Activated naive CD4-positive, alpha-beta T cell treated with anti-CD3 and anti-CD28 coated beads, Interleukin-2, amount 10 ng/mL, durations not matched to agents 7 days and 5 days (primary cell): ENCODE measurements around the gene BPIFB1.

Source experiments
- CTCF ChIA-PET: fragments of 350-600 bp; sonication (Branson Sonifier 250); formaldehyde crosslinking; loops from one replicate; lab custom pipeline; 2021; ENCODE audit warnings: antibody characterized with exemption; lab: Charles Lee
- DNase-seq: peaks from one replicate; pipeline ENCODE4 v3.0.0-alpha.2; 2020
- H3K27ac Mint-ChIP-seq: one replicate; pipeline ENCODE4 v1.8.0; 2021; ENCODE audit warnings: mild to moderate bottlenecking, moderate library complexity, mixed read lengths
- H3K27me3 Mint-ChIP-seq: one replicate; pipeline ENCODE4 v1.8.0; 2021; ENCODE audit warnings: mild to moderate bottlenecking, mixed read lengths
- H3K36me3 Mint-ChIP-seq: one replicate; pipeline ENCODE4 v1.8.0; 2021; ENCODE audit warnings: mixed read lengths
- H3K4me1 Mint-ChIP-seq: one replicate; pipeline ENCODE4 v1.8.0; 2021; ENCODE audit warnings: mixed read lengths
- H3K4me3 Mint-ChIP-seq: one replicate; pipeline ENCODE4 v1.8.0; 2021; ENCODE audit warnings: mild to moderate bottlenecking, moderate library complexity, mixed read lengths
- H3K9me3 Mint-ChIP-seq: one replicate; pipeline ENCODE4 v1.8.0; 2021; ENCODE audit warnings: mixed read lengths

Gene BPIFB1, protein sequence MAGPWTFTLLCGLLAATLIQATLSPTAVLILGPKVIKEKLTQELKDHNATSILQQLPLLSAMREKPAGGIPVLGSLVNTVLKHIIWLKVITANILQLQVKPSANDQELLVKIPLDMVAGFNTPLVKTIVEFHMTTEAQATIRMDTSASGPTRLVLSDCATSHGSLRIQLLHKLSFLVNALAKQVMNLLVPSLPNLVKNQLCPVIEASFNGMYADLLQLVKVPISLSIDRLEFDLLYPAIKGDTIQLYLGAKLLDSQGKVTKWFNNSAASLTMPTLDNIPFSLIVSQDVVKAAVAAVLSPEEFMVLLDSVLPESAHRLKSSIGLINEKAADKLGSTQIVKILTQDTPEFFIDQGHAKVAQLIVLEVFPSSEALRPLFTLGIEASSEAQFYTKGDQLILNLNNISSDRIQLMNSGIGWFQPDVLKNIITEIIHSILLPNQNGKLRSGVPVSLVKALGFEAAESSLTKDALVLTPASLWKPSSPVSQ

GRCh38 chr20:33282991-33283555 lies at the start of gene BPIFB1:
BPIFB1 (plus strand) TSS chr20:33283214; CDS start chr20:33286074, 2,860 bp downstream.
- no peaks in the 10 kb centered on the region for H3K9me3 Mint-ChIP-seq
- H3K27ac Mint-ChIP-seq, result no peak within 1 kb of the TSS
- CTCF ChIA-PET, result interaction anchor here (0.9 kb wide), 1 partner anchor 9 kb away, joined by 5 read pairs; no protein-coding TSS in a partner anchor
- no peak within 1 kb of the TSS for H3K4me3 Mint-ChIP-seq
- no peak for DNase-seq
- no peaks in the 10 kb centered on the region for H3K36me3 Mint-ChIP-seq
- no peaks in the 10 kb centered on the region for H3K4me1 Mint-ChIP-seq
- H3K27me3 Mint-ChIP-seq, result peaks cover 41% of the 10 kb centered on the region

DNA sequence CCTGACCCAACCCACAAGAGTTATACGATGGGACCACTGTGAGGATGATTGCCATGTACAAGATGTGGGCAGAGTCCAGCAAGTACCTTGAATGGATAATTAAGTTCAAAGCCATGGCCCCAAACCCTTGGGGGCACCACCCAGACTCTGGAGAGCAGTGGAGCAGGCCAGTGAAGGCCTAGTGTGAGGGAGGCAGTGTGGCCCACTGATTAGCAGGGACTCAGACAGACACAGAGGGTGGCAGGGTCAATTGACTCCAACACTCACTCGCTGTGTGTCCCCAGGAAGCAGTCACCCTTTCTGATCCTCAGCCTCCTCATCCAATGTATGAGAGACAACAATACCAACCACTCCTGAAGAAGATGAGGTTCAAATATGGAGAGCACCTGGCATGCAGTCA lies 49.0 kb upstream of the BPIFB1 start:
- Mint-ChIP-seq H3K36me3 (no peaks in the 10 kb centered on the region), H3K9me3 (no peaks in the 10 kb centered on the region), H3K4me3 (no peak overlapping the region), H3K27me3 (peaks cover 54% of the 10 kb centered on the region), H3K4me1 (peaks cover 33% of the 10 kb centered on the region), H3K27ac (no peak overlapping the region)
- CTCF ChIA-PET, result no interaction called here
- no peak for DNase-seq

DNA sequence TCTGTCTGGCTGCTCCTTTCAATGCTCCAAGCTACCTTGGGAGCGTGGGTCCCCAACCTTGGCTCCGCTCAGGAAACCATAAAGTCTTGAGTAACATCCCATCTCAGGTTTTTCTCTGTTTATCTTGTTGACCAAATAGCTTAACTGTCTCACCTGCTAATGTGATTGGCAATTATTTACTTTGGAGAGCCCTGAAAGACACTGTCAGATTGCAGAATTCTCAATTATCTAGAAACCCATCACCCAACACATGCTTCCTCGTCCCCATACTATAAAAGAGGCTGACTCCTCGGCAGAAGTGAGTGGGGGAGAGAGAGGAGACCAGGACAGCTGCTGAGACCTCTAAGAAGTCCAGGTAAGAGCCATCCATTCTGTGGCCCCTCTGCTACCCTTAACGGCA lies 47.3 kb upstream of the BPIFB1 start, which contains the start of gene BPIFA1:
BPIFA1 (plus strand) TSS at position 301 of the 400 bp plus-strand sequence. CDS start 1,716 bp downstream, outside the sequence.
- Mint-ChIP-seq H3K27me3 (peaks cover 50% of the 10 kb centered on the region), H3K36me3 (no peaks in the 10 kb centered on the region), H3K9me3 (no peaks in the 10 kb centered on the region), H3K4me1 (peaks cover 22% of the 10 kb centered on the region), H3K27ac (no peak within 1 kb of the TSS), H3K4me3 (no peak within 1 kb of the TSS)
- CTCF ChIA-PET, result no interaction called here
- no peak for DNase-seq

DNA sequence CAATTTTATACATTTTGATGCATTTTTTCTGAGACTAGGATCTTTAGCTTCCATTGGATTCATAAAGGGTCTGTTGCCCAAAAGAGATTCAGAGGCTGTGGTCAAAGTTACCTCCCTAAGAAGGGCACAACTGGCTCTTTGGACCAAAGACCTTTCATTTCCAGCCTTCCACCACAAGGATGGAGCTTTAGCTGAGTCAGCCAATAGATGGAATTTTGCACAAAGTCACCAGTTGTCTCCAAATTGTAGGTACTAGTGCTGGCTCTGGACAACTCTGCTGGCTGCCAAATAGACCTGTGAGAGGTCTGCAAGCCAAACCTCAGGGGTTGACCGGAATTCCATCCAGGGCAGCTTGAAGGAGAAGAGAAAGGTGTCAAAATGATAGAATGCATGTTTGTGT lies 46.7 kb upstream of the BPIFB1 start:
- DNase-seq, result no peak
- Mint-ChIP-seq H3K36me3 (no peaks in the 10 kb centered on the region), H3K27me3 (peaks cover 45% of the 10 kb centered on the region), H3K4me3 (no peak overlapping the region), H3K4me1 (peaks cover 17% of the 10 kb centered on the region), H3K9me3 (no peaks in the 10 kb centered on the region), H3K27ac (no peak overlapping the region)
- CTCF ChIA-PET, result no interaction called here

DNA sequence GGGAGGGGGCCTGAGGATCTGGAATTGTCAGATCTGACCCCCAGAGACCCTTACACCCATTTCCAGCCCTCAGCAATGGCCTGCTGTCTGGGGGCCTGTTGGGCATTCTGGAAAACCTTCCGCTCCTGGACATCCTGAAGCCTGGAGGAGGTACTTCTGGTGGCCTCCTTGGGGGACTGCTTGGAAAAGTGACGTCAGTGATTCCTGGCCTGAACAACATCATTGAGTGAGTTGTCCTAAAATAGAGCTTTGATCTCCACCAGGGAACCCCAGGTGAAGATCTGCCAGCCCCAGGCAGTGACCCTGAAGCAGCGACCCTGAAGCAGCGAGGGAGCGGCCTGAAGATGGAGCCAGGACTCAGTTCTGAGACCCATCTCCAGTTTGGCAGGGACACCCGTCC lies 45.0 kb upstream of the BPIFB1 start:
- DNase-seq, result no peak
- Mint-ChIP-seq H3K27ac (no peak overlapping the region), H3K9me3 (no peaks in the 10 kb centered on the region), H3K4me3 (no peak overlapping the region), H3K36me3 (no peaks in the 10 kb centered on the region), H3K27me3 (peaks cover 40% of the 10 kb centered on the region), H3K4me1 (peaks cover 2% of the 10 kb centered on the region)
- CTCF ChIA-PET, result no interaction called here

DNA sequence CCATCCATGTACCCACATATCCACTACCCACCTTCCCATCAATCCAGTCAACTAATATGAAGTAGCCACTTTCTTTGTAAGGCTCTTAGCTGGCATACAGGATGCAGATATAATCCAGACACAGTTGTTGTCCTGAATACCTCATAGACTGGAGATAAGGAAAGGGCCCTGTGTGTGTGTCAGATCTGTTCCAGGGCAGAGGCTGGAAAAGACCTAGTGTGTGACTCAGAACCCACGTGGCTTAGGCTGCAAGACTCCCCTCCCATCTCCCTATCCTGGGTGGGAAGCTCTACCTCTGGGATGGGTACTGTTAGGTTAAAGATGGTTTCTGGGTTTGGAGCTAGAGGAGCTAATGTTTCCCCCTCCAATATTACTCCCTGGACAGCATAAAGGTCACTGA lies 43.6 kb upstream of the BPIFB1 start:
- Mint-ChIP-seq H3K27ac (no peak overlapping the region), H3K9me3 (no peaks in the 10 kb centered on the region), H3K27me3 (peaks cover 31% of the 10 kb centered on the region), H3K4me1 (no peaks in the 10 kb centered on the region), H3K4me3 (no peak overlapping the region), H3K36me3 (no peaks in the 10 kb centered on the region)
- no peak for DNase-seq
- CTCF ChIA-PET, result no interaction called here

- H3K27ac Mint-ChIP-seq, result no peak overlapping the region
- CTCF ChIA-PET, result interaction anchor here (0.7 kb wide), 1 partner anchor 34 kb away, joined by 3 read pairs; no protein-coding TSS in a partner anchor
- H3K4me3 Mint-ChIP-seq, result no peak overlapping the region
- no peak for DNase-seq
- H3K36me3 Mint-ChIP-seq, result no peaks in the 10 kb centered on the region
- peaks cover 29% of the 10 kb centered on the region for H3K27me3 Mint-ChIP-seq
- H3K4me1 Mint-ChIP-seq, result no peaks in the 10 kb centered on the region
- no peaks in the 10 kb centered on the region for H3K9me3 Mint-ChIP-seq
Measured at GRCh38 chr20:33239979-33240736, 42.9 kb upstream of the BPIFB1 start.

- Mint-ChIP-seq H3K4me3 (no peak overlapping the region), H3K27me3 (peaks cover 25% of the 10 kb centered on the region), H3K4me1 (no peaks in the 10 kb centered on the region), H3K27ac (no peak overlapping the region), H3K9me3 (no peaks in the 10 kb centered on the region), H3K36me3 (no peaks in the 10 kb centered on the region)
- CTCF ChIA-PET, result no interaction called here
- DNase-seq, result no peak
Measured at GRCh38 chr20:33240923-33241322, 42.1 kb upstream of the BPIFB1 start.

DNA sequence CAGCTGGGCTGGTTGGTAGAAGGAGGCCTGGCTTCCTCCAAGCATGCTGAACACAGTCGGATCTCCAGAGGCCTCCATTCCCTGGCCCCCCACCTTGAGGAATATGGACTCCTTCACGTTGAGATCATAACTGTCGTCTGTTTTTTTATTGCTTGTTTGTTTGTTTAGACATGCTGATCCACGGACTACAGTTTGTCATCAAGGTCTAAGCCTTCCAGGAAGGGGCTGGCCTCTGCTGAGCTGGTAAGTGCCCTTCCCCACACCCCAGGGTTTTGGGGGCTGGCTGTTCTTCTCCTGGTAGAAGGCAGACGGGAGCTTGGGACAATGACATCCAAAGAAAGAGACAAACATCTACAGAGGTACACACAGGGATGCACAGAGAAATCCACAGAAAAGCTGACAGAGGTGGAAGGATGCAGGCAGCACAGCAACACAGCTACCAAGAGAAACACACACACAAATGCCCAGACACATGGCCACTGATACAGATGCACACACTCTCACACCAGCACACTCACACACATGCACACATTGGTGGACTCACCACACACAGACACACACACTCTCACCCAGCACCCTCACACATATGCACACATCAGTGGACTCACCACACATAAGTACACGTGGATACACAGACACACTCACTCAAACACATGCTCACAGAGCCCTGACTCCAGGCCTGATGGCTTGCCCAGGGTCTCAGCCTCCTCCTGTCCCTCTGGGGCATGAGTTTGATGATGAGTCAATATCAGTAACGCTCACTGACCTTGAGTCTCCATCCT lies 40.5 kb upstream of the BPIFB1 start:
- Mint-ChIP-seq H3K27ac (no peak overlapping the region), H3K36me3 (no peaks in the 10 kb centered on the region), H3K27me3 (peaks cover 18% of the 10 kb centered on the region), H3K4me1 (no peaks in the 10 kb centered on the region), H3K4me3 (no peak overlapping the region), H3K9me3 (no peaks in the 10 kb centered on the region)
- DNase-seq, result no peak
- CTCF ChIA-PET, result no interaction called here

DNA sequence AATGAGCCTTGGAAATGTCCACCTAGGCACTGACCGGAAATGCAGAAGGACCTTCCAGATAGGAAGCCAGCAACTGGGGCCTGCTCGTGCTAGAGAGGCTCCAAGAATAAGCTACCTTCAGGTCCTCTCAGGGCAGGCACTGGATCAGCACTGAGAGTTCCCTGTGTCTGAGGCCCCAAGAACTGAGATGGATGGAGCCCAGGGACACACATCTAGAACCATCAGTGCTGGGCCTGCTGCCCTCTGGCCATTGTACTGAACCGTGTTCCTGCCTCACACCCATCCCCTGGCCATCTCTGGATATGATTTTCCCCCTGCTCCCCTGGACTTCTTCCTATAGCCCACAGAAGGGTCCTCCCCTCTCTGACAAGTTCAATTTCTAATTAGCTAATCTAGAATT lies 36.9 kb upstream of the BPIFB1 start:
- no peak overlapping the region for H3K4me3 Mint-ChIP-seq
- H3K27me3 Mint-ChIP-seq, result peaks cover 10% of the 10 kb centered on the region
- CTCF ChIA-PET, result no interaction called here
- DNase-seq, result no peak
- no peaks in the 10 kb centered on the region for H3K36me3 Mint-ChIP-seq
- H3K9me3 Mint-ChIP-seq, result no peaks in the 10 kb centered on the region
- no peak overlapping the region for H3K27ac Mint-ChIP-seq
- H3K4me1 Mint-ChIP-seq, result no peaks in the 10 kb centered on the region

DNA sequence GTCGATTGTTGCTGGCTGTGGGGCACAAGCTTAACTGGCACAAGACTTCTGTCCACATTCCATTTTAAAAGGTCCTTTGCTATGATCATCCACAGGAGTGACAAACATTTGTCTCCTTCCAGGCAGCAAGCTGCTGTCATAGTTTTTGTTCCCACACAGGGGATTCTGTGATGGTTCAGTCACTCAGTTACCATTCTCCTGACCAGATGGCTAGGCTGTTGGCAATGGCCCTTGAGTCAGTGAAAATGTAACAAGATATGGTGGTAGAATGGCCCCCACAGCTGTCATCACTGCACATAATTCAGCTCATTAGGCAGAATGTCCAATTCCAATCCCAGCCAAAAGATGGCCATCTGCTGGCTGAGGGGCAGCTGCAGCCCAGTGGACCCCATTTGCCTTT lies 33.6 kb upstream of the BPIFB1 start:
- Mint-ChIP-seq H3K27ac (no peak overlapping the region), H3K4me3 (no peak overlapping the region)

GRCh38 chr20:33250666-33251065 lies 32.3 kb upstream of the BPIFB1 start:
- Mint-ChIP-seq H3K27me3 (peaks cover 4% of the 10 kb centered on the region), H3K27ac (no peak overlapping the region), H3K9me3 (no peaks in the 10 kb centered on the region), H3K4me3 (no peak overlapping the region), H3K4me1 (no peaks in the 10 kb centered on the region), H3K36me3 (no peaks in the 10 kb centered on the region)
- DNase-seq, result no peak
- CTCF ChIA-PET, result no interaction called here

More for the DNA sequence above, 33.6 kb upstream of the BPIFB1 start:
- DNase-seq, result no peak
- Mint-ChIP-seq H3K4me1 (no peaks in the 10 kb centered on the region), H3K27me3 (peaks cover 4% of the 10 kb centered on the region), H3K9me3 (no peaks in the 10 kb centered on the region), H3K36me3 (no peaks in the 10 kb centered on the region)
- CTCF ChIA-PET, result interaction anchor here (0.6 kb wide), 1 partner anchor 537 kb away, joined by 4 read pairs; no protein-coding TSS in a partner anchor

GRCh38 chr20:33251496-33251895 lies 31.5 kb upstream of the BPIFB1 start:
- Mint-ChIP-seq H3K27ac (no peak overlapping the region), H3K27me3 (no peaks in the 10 kb centered on the region), H3K36me3 (no peaks in the 10 kb centered on the region), H3K4me3 (no peak overlapping the region), H3K9me3 (no peaks in the 10 kb centered on the region), H3K4me1 (no peaks in the 10 kb centered on the region)
- CTCF ChIA-PET, result no interaction called here
- no peak for DNase-seq

DNA sequence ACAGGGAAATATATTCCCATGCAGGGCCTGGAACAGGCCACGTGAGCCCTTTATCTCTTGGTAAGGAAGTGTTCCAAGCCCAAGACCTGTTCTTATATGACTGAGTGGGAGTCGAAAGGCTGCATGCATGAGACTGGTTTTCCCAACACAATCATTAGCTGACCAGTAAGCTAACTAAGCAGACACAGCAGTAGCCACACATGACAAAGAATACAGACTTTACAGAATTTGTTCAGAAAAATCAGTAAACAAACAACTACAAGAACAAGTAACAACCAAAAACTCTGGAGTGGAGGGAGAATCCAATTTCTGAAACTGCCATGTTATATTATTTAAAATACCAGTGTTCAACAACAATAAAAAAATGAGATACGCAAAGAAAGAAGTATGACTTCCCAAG lies 30.6 kb upstream of the BPIFB1 start:
- H3K4me3 Mint-ChIP-seq, result no peak overlapping the region

More for the DNA sequence above, 30.6 kb upstream of the BPIFB1 start:
- no peaks in the 10 kb centered on the region for H3K4me1 Mint-ChIP-seq
- no peak overlapping the region for H3K27ac Mint-ChIP-seq
- no peaks in the 10 kb centered on the region for H3K36me3 Mint-ChIP-seq
- CTCF ChIA-PET, result no interaction called here
- peaks cover 3% of the 10 kb centered on the region for H3K27me3 Mint-ChIP-seq
- no peaks in the 10 kb centered on the region for H3K9me3 Mint-ChIP-seq
- no peak for DNase-seq
